Activated T-cell treated with anti-CD3 and anti-CD28 coated beads, Interleukin-2, amount 50 U/mL, for 24 hours (primary cell): Measurements from ENCODE around the gene ACY1.

Source experiments
- DNase-seq: peaks from one replicate; pipeline ENCODE4 v3.0.0-alpha.2; 2020
- H3K27ac Mint-ChIP-seq: 2 replicates; pipeline ENCODE4 v1.8.0; 2020; ENCODE audit warnings: mild to moderate bottlenecking, mixed read lengths
- H3K27me3 Mint-ChIP-seq: 2 replicates; pipeline ENCODE4 v1.8.0; 2020; ENCODE audit warnings: mixed read lengths
- H3K36me3 Mint-ChIP-seq: 2 replicates; pipeline ENCODE4 v1.8.0; 2020; ENCODE audit warnings: low read depth, mixed read lengths
- H3K4me1 Mint-ChIP-seq: 2 replicates; pipeline ENCODE4 v1.8.0; 2020; ENCODE audit warnings: low read depth, mixed read lengths
- H3K4me3 Mint-ChIP-seq: 2 replicates; pipeline ENCODE4 v1.8.0; 2020; ENCODE audit warnings: mild to moderate bottlenecking, moderate library complexity, mixed read lengths
- H3K9me3 Mint-ChIP-seq: 2 replicates; pipeline ENCODE4 v1.8.0; 2020; ENCODE audit warnings: mixed read lengths

ACY1 gene

GRCh38 chr3:51955893-51956770 is 27.2 kb upstream of the ACY1 start:
- Mint-ChIP-seq H3K27ac (no peak overlapping the region), H3K36me3 (peaks cover 4% of the 10 kb centered on the region), H3K27me3 (peaks cover 39% of the 10 kb centered on the region), H3K4me1 (peaks cover 6% of the 10 kb centered on the region), H3K9me3 (no peaks in the 10 kb centered on the region), H3K4me3 (peak overlapping the region; percentile 23)
- peak; percentile 68 for DNase-seq

GRCh38 chr3:51957520-51958205 is 25.7 kb upstream of the ACY1 start:
- Mint-ChIP-seq H3K4me1 (peaks cover 6% of the 10 kb centered on the region), H3K27ac (no peak overlapping the region), H3K36me3 (peaks cover 4% of the 10 kb centered on the region), H3K27me3 (peaks cover 37% of the 10 kb centered on the region), H3K4me3 (no peak overlapping the region), H3K9me3 (no peaks in the 10 kb centered on the region)
- DNase-seq: no peak

- Mint-ChIP-seq H3K4me3 (no peak overlapping the region), H3K9me3 (no peaks in the 10 kb centered on the region), H3K27ac (no peak overlapping the region), H3K4me1 (peaks cover 6% of the 10 kb centered on the region), H3K36me3 (peaks cover 4% of the 10 kb centered on the region), H3K27me3 (peaks cover 28% of the 10 kb centered on the region)
- no peak for DNase-seq
Measured at GRCh38 chr3:51958603-51959521, 24.5 kb upstream of the ACY1 start.

- Mint-ChIP-seq H3K36me3 (peaks cover 4% of the 10 kb centered on the region), H3K4me3 (no peak overlapping the region)
Measured at GRCh38 chr3:51959651-51960050, 23.7 kb upstream of the ACY1 start.

GRCh38 chr3:51960386-51960785 is 22.9 kb upstream of the ACY1 start:
- Mint-ChIP-seq H3K9me3 (no peaks in the 10 kb centered on the region), H3K4me3 (no peak overlapping the region), H3K36me3 (peaks cover 4% of the 10 kb centered on the region), H3K27me3 (peaks cover 13% of the 10 kb centered on the region), H3K27ac (no peak overlapping the region), H3K4me1 (peaks cover 6% of the 10 kb centered on the region)
- no peak for DNase-seq

More at GRCh38 chr3:51959651-51960050, 23.7 kb upstream of the ACY1 start:
- DNase-seq: no peak
- peaks cover 20% of the 10 kb centered on the region for H3K27me3 Mint-ChIP-seq
- H3K27ac Mint-ChIP-seq: no peak overlapping the region
- H3K9me3 Mint-ChIP-seq: no peaks in the 10 kb centered on the region
- H3K4me1 Mint-ChIP-seq: peaks cover 6% of the 10 kb centered on the region

GRCh38 chr3:51961011-51961410 is 22.3 kb upstream of the ACY1 start:
- H3K27me3 Mint-ChIP-seq: peaks cover 12% of the 10 kb centered on the region

GRCh38 chr3:51961602-51962569 is 21.4 kb upstream of the ACY1 start:
- H3K36me3 Mint-ChIP-seq: peaks cover 4% of the 10 kb centered on the region
- H3K4me3 Mint-ChIP-seq: no peak overlapping the region
- H3K27ac Mint-ChIP-seq: no peak overlapping the region
- H3K9me3 Mint-ChIP-seq: no peaks in the 10 kb centered on the region
- no peak for DNase-seq
- peaks cover 8% of the 10 kb centered on the region for H3K4me1 Mint-ChIP-seq
- H3K27me3 Mint-ChIP-seq: peaks cover 5% of the 10 kb centered on the region

More at GRCh38 chr3:51961011-51961410, 22.3 kb upstream of the ACY1 start:
- Mint-ChIP-seq H3K9me3 (no peaks in the 10 kb centered on the region), H3K4me1 (peaks cover 8% of the 10 kb centered on the region), H3K27ac (no peak overlapping the region), H3K36me3 (peaks cover 4% of the 10 kb centered on the region), H3K4me3 (no peak overlapping the region)
- no peak for DNase-seq

- H3K9me3 Mint-ChIP-seq: no peaks in the 10 kb centered on the region
- H3K27ac Mint-ChIP-seq: no peak overlapping the region
- no peak for DNase-seq
- peaks cover 2% of the 10 kb centered on the region for H3K36me3 Mint-ChIP-seq
- H3K4me3 Mint-ChIP-seq: no peak overlapping the region
- H3K4me1 Mint-ChIP-seq: peaks cover 10% of the 10 kb centered on the region
- H3K27me3 Mint-ChIP-seq: no peaks in the 10 kb centered on the region
Measured at GRCh38 chr3:51962854-51963530, 20.3 kb upstream of the ACY1 start.

- H3K27me3 Mint-ChIP-seq: no peaks in the 10 kb centered on the region
- no peak overlapping the region for H3K27ac Mint-ChIP-seq
- H3K9me3 Mint-ChIP-seq: no peaks in the 10 kb centered on the region
- peaks cover 2% of the 10 kb centered on the region for H3K36me3 Mint-ChIP-seq
- DNase-seq: no peak
- H3K4me3 Mint-ChIP-seq: no peak overlapping the region
- peaks cover 18% of the 10 kb centered on the region for H3K4me1 Mint-ChIP-seq
Measured at GRCh38 chr3:51963951-51964451, 19.3 kb upstream of the ACY1 start.

GRCh38 chr3:51964521-51964920 is 18.8 kb upstream of the ACY1 start:
- Mint-ChIP-seq H3K27ac (no peak overlapping the region), H3K4me1 (peaks cover 20% of the 10 kb centered on the region), H3K27me3 (no peaks in the 10 kb centered on the region), H3K36me3 (peaks cover 4% of the 10 kb centered on the region), H3K9me3 (no peaks in the 10 kb centered on the region), H3K4me3 (no peak overlapping the region)
- DNase-seq: no peak

- Mint-ChIP-seq H3K4me1 (peaks cover 24% of the 10 kb centered on the region), H3K27me3 (no peaks in the 10 kb centered on the region), H3K4me3 (peak overlapping the region; percentile 78), H3K36me3 (peaks cover 16% of the 10 kb centered on the region), H3K9me3 (no peaks in the 10 kb centered on the region), H3K27ac (no peak overlapping the region)
- DNase-seq: no peak
Measured at GRCh38 chr3:51966016-51966415, 17.3 kb upstream of the ACY1 start.

GRCh38 chr3:51966486-51966885 is 16.8 kb upstream of the ACY1 start:
- H3K27ac Mint-ChIP-seq: peak overlapping the region; percentile 68
- H3K4me1 Mint-ChIP-seq: peaks cover 27% of the 10 kb centered on the region
- H3K27me3 Mint-ChIP-seq: no peaks in the 10 kb centered on the region
- no peak for DNase-seq
- peaks cover 19% of the 10 kb centered on the region for H3K36me3 Mint-ChIP-seq
- H3K9me3 Mint-ChIP-seq: no peaks in the 10 kb centered on the region
- H3K4me3 Mint-ChIP-seq: peak overlapping the region; percentile 78

- Mint-ChIP-seq H3K4me1 (peaks cover 30% of the 10 kb centered on the region), H3K4me3 (peak overlapping the region; percentile 78), H3K9me3 (no peaks in the 10 kb centered on the region), H3K27me3 (no peaks in the 10 kb centered on the region), H3K27ac (peak overlapping the region; percentile 68), H3K36me3 (peaks cover 23% of the 10 kb centered on the region)
- no peak for DNase-seq
Measured at GRCh38 chr3:51966922-51967383, 16.4 kb upstream of the ACY1 start.
